NCI-H2081 (cell line): Measurements from ENCODE around the gene CCDC74B.
"Not testable (repeated sequence)": the region's sequence is repeated elsewhere in the genome, so short reads cannot be mapped to it uniquely, and the experiment has no call there.

Experiments
- DNase-seq, 2 experiments: peaks; one replicate each; lab custom pipeline; 2025; lab: John Stamatoyannopoulos, UW

The CCDC74B gene

GRCh38 chr2:130166611-130167010 lies 21.7 kb upstream of the CCDC74B start:
- DNase-seq = not testable (repeated sequence)

- DNase-seq = no peak
These were observed 20.5 kb upstream of the CCDC74B start for GRCh38 chr2:130165293-130166016.

GRCh38 chr2:130162968-130163367 lies 18.1 kb upstream of the CCDC74B start:
- DNase-seq = no peak

- not testable (repeated sequence) for DNase-seq
These were observed 17.6 kb upstream of the CCDC74B start for GRCh38 chr2:130162486-130162885.

GRCh38 chr2:130160838-130161705 lies 16.2 kb upstream of the CCDC74B start:
- not testable (repeated sequence) for DNase-seq

GRCh38 chr2:130160131-130160530 lies 15.2 kb upstream of the CCDC74B start:
- DNase-seq = no peak

GRCh38 chr2:130159376-130159775 lies 14.5 kb upstream of the CCDC74B start:
- DNase-seq = not testable (repeated sequence)

GRCh38 chr2:130158631-130159030 lies 13.7 kb upstream of the CCDC74B start:
- no peak for DNase-seq

- not testable (repeated sequence) for DNase-seq
These were observed 13.1 kb upstream of the CCDC74B start for GRCh38 chr2:130157825-130158514.

- DNase-seq = peak in 1 of 2 experiments; percentile 5
These were observed 12.4 kb upstream of the CCDC74B start for GRCh38 chr2:130157354-130157753.

GRCh38 chr2:130156624-130157004 lies 11.7 kb upstream of the CCDC74B start:
- DNase-seq = no peak

GRCh38 chr2:130155956-130156623 lies 11.2 kb upstream of the CCDC74B start:
- DNase-seq = peak; percentile 86 to 88

- DNase-seq = no peak
These were observed 10.2 kb upstream of the CCDC74B start for GRCh38 chr2:130154773-130155765.

GRCh38 chr2:130154423-130154770 lies 9.5 kb upstream of the CCDC74B start:
- DNase-seq = not testable (repeated sequence)

- not testable (repeated sequence) for DNase-seq
These were observed 9.0 kb upstream of the CCDC74B start for GRCh38 chr2:130153721-130154422.

- DNase-seq = no peak
These were observed 8.1 kb upstream of the CCDC74B start for GRCh38 chr2:130152816-130153595.

- DNase-seq = not testable (repeated sequence)
These were observed 7.4 kb upstream of the CCDC74B start for GRCh38 chr2:130152136-130152815.

GRCh38 chr2:130151145-130151512 lies 6.2 kb upstream of the CCDC74B start:
- DNase-seq = not testable (repeated sequence)
